Smooth muscle cell (in vitro differentiated cells): ENCODE results near the gene WNT16. TPM values are rescaled to one million over a fixed set of nuclear protein-coding genes. Genes with fewer than 3 reads are reported as not detected.

ENCODE experiments used
- DNase-seq: peaks from one replicate; lab custom pipeline; 2025; ENCODE audit not compliant: unreplicated experiment; lab: John Stamatoyannopoulos, UW
- H2AFZ ChIP-seq: fragments of 200-600 bp; sonication (generic); 2 replicates; pipeline ENCODE4 v1.6.0; 2016; ENCODE audit warnings: antibody characterized with exemption, low read depth, mild to moderate bottlenecking
- H3F3A ChIP-seq: fragments of 200-600 bp; sonication (generic); 2 replicates; pipeline ENCODE4 v1.6.0; 2017; ENCODE audit warnings: antibody characterized with exemption, low read depth
- H3K27ac ChIP-seq: fragments of 200-600 bp; sonication (generic); 2 replicates; pipeline ENCODE4 v1.5.1; 2016; ENCODE audit warnings: low read depth, mild to moderate bottlenecking
- H3K27me3 ChIP-seq: fragments of 200-600 bp; sonication (generic); 2 replicates; pipeline ENCODE4 v1.6.1; 2016; ENCODE audit warnings: low read depth, mild to moderate bottlenecking
- H3K36me3 ChIP-seq: fragments of 200-600 bp; sonication (generic); 2 replicates; pipeline ENCODE4 v1.5.1; 2016; ENCODE audit warnings: low read depth
- H3K4me1 ChIP-seq: fragments of 200-600 bp; sonication (generic); 2 replicates; pipeline ENCODE4 v1.5.1; 2016; ENCODE audit warnings: low read depth
- H3K4me2 ChIP-seq: fragments of 200-600 bp; sonication (generic); 2 replicates; pipeline ENCODE4 v1.6.0; 2016; ENCODE audit warnings: mild to moderate bottlenecking
- H3K4me3 ChIP-seq: fragments of 200-600 bp; sonication (generic); 2 replicates; pipeline ENCODE4 v1.5.1; 2016; ENCODE audit warnings: mild to moderate bottlenecking
- H3K79me2 ChIP-seq: fragments of 200-600 bp; sonication (generic); 2 replicates; pipeline ENCODE4 v1.6.0; 2016; ENCODE audit warnings: low read depth, mild to moderate bottlenecking
- H3K9ac ChIP-seq: fragments of 200-600 bp; sonication (generic); 2 replicates; pipeline ENCODE4 v1.6.0; 2016; ENCODE audit warnings: low read depth
- H3K9me3 ChIP-seq: fragments of 200-600 bp; sonication (generic); replicated peaks from 2 replicates; pipeline ENCODE4 v1.5.1; 2016; ENCODE audit warnings: low read depth
- H4K20me1 ChIP-seq: fragments of 200-600 bp; sonication (generic); 2 replicates; pipeline ENCODE4 v1.6.0; 2016; ENCODE audit warnings: low read depth
- WGBS: methylation state at CpG from one replicate; pipeline ENCODE4 v1.1.7; 2016; ENCODE audit warnings: low lambda C conversion rate; 5-methylcytosine and 5-hydroxymethylcytosine counted together
- polyA plus RNA-seq: library from polyadenylated mRNA; unstranded; fragments of >200 nt; fragmentation: Nextera tagmentation; extraction: Ambion mirVana; gene quantifications from 2 replicates; pipeline ENCODE4 v1.2.1, GENCODE V29; 2016
- total RNA-seq: library from RNA; depleted of rRNA; stranded (reverse); fragments of >200 nt; gene quantifications from 2 replicates; pipeline ENCODE4 v1.2.3, GENCODE V29; 2014
- TF ChIP-seq, protein P1 (sequence below): fragments of 200-600 bp; sonication (generic); IDR thresholded peaks from 2 replicates; pipeline ENCODE4 v1.5.1; 2017; ENCODE audit warnings: borderline replicate concordance, mild to moderate bottlenecking, antibody characterized with exemption; ENCODE audit not compliant: insufficient read depth, poor library complexity, severe bottlenecking

WNT16 gene, protein sequence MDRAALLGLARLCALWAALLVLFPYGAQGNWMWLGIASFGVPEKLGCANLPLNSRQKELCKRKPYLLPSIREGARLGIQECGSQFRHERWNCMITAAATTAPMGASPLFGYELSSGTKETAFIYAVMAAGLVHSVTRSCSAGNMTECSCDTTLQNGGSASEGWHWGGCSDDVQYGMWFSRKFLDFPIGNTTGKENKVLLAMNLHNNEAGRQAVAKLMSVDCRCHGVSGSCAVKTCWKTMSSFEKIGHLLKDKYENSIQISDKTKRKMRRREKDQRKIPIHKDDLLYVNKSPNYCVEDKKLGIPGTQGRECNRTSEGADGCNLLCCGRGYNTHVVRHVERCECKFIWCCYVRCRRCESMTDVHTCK
- total RNA-seq = not detected in 2 replicates
- polyA plus RNA-seq = 0.08 and 0.63 TPM in 2 replicates

DNA sequence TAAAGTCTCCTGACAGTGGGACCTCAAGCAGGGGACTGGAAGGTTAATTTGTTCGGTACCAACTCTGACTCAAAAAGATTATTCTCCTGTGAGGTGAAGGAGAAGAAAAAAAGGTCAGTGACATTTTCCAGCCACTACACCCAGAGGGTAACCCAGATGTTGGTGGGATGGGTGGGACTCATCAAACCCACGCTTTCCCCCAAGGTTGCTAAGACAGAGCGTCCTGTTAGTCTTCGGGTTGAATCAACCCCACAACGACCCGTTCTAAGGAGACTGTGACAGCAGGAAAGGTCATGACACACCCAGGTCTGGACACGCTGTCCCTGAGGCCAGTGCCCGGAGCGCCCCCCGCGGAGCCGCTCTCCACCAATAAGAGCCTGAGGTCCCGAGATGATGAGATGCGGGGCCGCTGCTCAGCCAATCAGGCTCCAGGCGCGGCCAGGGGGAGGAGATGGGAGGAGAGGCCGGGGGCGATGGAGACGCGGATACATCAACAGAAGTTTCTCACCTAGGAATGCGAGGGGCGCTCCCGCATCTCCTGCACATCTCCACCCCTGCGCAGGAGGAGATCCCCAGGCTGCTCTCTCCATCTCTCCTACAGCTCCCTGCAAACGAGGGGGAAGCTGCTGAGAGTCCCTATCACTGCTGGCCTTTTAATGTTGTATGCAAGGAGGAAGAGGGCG lies at the start of gene WNT16:
Gene WNT16 (plus strand): TSS at position 493 of the 683 bp plus-strand sequence. CDS start 293 bp downstream, outside the sequence.
- Histone ChIP-seq H3F3A (no peaks in the 10 kb centered on the region), H2AFZ (peak within 1 kb of the TSS; percentile 32), H3K27me3 (peaks cover 61% of the 10 kb centered on the region), H3K36me3 (no peaks in the 10 kb centered on the region), H3K79me2 (no peaks in the 10 kb centered on the region), H3K27ac (no peak within 1 kb of the TSS), H3K4me1 (peaks cover 15% of the 10 kb centered on the region), H3K9ac (no peak within 1 kb of the TSS), H3K4me2 (peak within 1 kb of the TSS; percentile 89), H4K20me1 (no peaks in the 10 kb centered on the region), H3K9me3 (no peaks in the 10 kb centered on the region), H3K4me3 (peak within 1 kb of the TSS; percentile 52)
- no peak for DNase-seq
- TF ChIP-seq, protein P1, sequence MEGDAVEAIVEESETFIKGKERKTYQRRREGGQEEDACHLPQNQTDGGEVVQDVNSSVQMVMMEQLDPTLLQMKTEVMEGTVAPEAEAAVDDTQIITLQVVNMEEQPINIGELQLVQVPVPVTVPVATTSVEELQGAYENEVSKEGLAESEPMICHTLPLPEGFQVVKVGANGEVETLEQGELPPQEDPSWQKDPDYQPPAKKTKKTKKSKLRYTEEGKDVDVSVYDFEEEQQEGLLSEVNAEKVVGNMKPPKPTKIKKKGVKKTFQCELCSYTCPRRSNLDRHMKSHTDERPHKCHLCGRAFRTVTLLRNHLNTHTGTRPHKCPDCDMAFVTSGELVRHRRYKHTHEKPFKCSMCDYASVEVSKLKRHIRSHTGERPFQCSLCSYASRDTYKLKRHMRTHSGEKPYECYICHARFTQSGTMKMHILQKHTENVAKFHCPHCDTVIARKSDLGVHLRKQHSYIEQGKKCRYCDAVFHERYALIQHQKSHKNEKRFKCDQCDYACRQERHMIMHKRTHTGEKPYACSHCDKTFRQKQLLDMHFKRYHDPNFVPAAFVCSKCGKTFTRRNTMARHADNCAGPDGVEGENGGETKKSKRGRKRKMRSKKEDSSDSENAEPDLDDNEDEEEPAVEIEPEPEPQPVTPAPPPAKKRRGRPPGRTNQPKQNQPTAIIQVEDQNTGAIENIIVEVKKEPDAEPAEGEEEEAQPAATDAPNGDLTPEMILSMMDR = no peak
- 20% methylated on average over 27 of the region's 27 CpGs for WGBS

DNA sequence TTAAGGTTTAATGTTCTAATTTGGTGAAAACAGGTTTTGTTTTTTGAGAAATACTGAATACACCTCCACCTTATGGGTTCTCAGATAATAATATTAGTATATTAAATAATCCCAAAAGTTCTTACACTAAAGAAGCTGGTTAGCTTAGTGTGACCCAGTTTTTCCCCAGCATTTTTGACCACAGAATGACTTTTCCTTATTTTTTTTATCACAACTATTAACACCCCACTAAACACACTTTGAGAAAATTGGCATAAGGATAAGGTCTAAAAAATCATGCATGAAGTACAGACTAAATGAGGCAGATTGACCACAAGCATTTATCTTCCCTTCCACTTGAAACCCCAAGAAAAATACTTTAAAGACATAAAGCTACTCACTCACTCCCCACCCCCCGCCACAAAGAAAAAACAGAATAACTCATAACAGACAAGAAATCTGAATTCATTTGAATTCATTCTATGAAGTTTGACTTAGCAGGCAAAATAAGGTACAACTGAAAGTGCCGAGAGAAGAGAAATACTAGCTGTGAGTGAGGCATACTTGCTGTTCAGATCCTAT lies 49.7 kb upstream of the WNT16 start:
- Histone ChIP-seq H3F3A (peaks cover 3% of the 10 kb centered on the region), H3K4me1 (peaks cover 9% of the 10 kb centered on the region), H3K9ac (peak overlapping the region; percentile 17), H2AFZ (no peak overlapping the region), H3K4me2 (peak overlapping the region; percentile 38), H4K20me1 (no peaks in the 10 kb centered on the region), H3K79me2 (no peaks in the 10 kb centered on the region), H3K9me3 (no peaks in the 10 kb centered on the region), H3K27ac (peak overlapping the region; percentile 75), H3K36me3 (no peaks in the 10 kb centered on the region), H3K27me3 (no peaks in the 10 kb centered on the region), H3K4me3 (no peak overlapping the region)
- TF ChIP-seq, protein P1 = no peak
- WGBS = 72% methylated on average over 2 of the region's 2 CpGs
- DNase-seq = no peak

DNA sequence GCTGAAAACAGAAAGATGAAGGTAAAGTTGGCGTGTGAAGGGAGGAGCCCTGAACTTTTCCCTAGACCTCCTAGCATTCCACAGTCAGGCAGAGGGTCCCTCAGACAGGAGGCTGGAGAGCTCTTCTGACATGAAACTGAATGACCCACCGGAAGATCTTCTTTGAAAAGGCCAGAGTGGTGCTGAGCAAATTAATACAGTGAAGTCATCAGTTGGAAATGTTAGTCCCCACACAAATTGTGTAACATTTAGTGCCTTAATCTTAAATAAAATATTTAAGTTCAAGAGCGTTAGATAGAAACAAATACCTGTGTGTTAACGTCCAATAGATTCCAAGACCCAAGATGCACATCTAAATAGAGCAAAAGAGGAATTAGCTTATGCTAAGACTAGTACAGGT lies 49.0 kb upstream of the WNT16 start:
- WGBS = 81% methylated on average over 4 of the region's 4 CpGs
- Histone ChIP-seq H3K4me1 (peaks cover 9% of the 10 kb centered on the region), H3K79me2 (no peaks in the 10 kb centered on the region), H2AFZ (no peak overlapping the region), H3K4me2 (peak overlapping the region; percentile 38), H3K4me3 (no peak overlapping the region), H3F3A (peaks cover 3% of the 10 kb centered on the region), H4K20me1 (no peaks in the 10 kb centered on the region), H3K9ac (no peak overlapping the region), H3K9me3 (no peaks in the 10 kb centered on the region), H3K27ac (peak overlapping the region; percentile 75), H3K36me3 (no peaks in the 10 kb centered on the region), H3K27me3 (no peaks in the 10 kb centered on the region)
- TF ChIP-seq, protein P1 = no peak
- no peak for DNase-seq
